ENCODE results near the gene PRPF18.

The PRPF18 gene

GRCh38 chr10:13644866-13645265 lies 58.1 kb downstream of the PRPF18 start:
- no peak for DNase-seq

- DNase-seq: no peak
Observed at GRCh38 chr10:13648425-13648824, 61.7 kb downstream of the PRPF18 start.

- no peak for DNase-seq
Observed at GRCh38 chr10:13649844-13650520, 63.2 kb downstream of the PRPF18 start.

GRCh38 chr10:13650961-13651360 lies 64.2 kb downstream of the PRPF18 start:
- no peak for DNase-seq

- DNase-seq: no peak
Observed at GRCh38 chr10:13651969-13652720, 65.4 kb downstream of the PRPF18 start.

GRCh38 chr10:13652860-13653259 lies 66.1 kb downstream of the PRPF18 start:
- no peak for DNase-seq

DNA sequence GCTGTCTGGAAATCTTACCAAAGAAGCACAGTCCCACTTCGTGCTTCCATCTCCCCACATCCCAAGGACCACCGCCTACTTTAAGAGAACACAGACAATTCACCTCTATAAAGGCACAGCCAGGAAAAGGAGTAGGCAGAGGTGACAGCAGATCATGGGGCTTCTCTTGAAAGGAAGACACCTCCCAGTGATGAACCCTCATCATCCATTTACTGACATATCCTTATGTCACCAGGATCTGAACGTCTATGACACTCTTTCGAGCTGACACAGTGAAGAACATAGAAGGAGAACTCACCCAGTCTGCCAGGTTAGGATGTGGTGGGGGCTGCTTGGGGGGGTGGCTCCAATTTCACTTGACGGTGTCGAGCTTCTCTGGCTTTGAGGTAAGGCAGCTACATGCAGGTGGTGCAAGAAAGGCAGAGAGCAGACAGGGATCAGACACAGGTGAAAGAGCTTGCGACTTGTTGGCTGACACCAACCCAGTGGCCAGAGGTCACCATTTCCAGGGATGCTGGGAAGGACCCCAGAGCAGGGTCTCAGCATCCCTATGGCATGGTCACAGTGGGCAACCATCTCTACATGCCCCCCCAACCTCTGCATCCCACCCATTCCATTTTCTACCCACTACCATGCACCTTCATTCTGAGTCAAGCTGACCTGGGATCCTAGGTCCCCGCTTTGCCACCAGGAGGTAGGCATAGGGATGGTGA lies 67.5 kb downstream of the PRPF18 start:
- no peak for DNase-seq

DNA sequence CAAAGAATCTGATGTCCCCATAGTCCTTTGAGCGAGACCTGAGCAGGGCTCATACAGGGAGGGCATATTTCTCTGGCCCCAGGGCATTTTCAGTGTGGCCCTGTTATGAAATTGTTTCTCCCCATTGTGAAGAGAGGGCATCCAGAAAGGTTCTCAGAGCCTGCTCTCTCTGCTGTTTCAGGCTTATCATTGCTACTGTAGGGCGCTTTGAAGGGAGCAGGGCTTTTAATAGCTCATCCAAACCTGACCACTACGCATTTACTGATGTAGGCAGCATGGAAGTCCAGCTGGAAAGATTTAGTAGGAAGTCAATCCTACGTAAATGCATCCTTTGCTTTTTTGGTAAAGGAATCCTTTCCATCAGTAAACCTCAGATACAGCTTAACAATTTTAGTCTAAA lies 68.1 kb downstream of the PRPF18 start:
- DNase-seq: no peak

DNA sequence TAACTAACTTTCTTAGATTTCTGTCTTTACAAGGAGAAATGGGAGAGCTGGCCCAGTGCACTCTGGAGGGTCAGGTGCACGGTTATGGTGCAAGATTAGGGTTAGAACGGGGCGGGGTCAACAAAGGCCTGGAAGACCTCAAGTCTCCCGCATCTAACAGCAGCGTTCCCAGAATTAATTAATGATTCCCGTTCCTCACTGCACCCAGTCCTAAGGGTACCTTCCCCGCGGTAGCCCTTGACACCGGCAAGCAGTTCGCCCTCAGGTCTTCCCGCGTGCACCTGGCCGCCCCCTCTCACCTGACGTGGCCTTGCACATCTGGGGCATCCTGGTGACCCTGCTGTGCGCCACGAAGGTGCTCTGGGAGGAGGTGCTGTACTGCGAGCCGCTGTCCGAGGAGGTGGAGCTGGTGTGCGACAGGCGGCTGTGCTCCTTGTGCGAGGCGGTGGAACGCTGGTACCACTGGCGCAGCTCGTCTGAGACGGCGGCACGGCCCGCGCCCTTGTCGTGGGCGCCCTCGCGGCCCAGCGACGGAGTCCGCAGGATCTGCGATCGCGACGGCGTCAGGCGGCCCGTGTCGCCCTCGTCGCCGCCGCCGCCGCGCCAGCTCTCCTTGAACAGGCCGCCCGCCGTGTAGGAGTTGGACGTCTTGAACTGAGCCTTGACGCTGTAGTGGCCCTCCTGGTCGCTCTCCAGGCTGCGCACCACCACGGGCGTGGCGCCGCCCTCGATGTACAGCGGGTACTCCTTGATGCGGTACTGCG lies 69.8 kb downstream of the PRPF18 start:
- DNase-seq: no peak

DNA sequence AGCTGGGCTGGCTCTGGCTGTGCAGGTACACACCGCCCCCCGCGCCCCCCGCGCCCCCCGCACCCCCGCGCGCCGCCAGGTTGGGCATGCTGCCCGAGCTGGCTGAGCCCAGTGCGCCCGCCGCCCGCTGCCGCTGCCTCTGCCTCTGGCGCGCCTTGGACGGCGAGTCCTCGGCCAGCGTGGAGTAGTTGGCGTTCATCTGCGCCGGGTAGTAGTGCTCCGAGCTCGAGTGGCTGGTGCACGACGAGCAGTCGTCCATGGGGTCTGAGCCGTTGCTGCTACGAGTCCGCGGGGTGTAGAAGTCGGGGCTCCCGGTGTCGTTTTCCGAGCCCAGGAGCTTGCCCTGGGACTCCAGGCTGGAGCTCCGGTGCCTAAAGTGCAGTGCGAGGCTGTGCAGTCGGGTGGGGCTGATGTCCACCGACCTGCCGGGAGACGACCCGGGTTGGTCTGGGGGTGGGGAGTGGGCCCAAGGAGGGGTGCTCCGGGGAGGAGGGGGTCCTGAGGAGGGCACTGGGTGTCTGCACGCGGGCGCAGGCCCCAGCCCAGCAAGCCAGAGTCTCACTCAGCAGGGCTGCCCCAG lies 70.4 kb downstream of the PRPF18 start:
- DNase-seq: no peak

- DNase-seq: no peak
Observed at GRCh38 chr10:13658264-13658663, 71.5 kb downstream of the PRPF18 start.

DNA sequence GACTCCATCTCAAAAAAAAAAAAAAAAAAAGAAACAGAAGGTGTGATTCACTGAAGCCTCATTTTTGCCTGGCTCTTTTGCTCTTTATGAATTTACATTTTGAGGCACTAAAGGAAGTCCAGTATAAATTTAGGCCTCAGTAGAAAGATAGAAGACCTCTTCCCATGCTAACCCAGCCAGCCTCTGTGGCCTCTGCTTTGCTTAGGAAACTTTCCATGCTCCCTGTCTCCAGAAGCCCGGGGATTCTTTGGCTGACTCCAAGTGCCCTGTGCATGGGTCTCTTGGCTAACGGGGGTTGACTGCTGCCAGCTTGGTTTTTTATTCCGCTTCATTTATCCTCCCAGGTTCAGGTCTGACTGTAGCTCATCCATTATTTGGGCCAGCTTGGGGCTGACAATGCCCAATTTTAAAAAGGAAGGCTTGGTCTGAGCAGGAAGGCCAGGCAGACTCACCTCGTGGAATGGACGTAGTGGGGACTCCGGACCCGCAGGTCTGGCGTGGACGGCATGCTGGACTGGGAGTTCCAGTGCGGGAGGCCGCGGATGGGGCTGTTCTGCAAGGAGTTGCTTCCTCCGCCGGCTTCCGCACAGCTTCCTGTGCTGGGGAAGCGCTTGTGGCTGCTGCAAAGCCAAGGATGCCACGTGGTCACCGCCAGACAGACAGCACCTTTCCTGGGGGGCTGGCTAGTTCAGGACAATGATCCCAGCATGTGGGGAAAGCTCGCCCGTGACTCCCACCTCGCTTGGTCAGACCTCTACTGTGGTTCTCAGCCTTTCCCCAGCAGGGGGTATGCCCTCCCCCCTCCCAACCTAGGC lies 72.3 kb downstream of the PRPF18 start:
- no peak for DNase-seq

- peak; percentile 62 for DNase-seq
Observed at GRCh38 chr10:13659887-13660550, 73.3 kb downstream of the PRPF18 start.

GRCh38 chr10:13660551-13660920 lies 73.8 kb downstream of the PRPF18 start:
- no peak for DNase-seq

DNA sequence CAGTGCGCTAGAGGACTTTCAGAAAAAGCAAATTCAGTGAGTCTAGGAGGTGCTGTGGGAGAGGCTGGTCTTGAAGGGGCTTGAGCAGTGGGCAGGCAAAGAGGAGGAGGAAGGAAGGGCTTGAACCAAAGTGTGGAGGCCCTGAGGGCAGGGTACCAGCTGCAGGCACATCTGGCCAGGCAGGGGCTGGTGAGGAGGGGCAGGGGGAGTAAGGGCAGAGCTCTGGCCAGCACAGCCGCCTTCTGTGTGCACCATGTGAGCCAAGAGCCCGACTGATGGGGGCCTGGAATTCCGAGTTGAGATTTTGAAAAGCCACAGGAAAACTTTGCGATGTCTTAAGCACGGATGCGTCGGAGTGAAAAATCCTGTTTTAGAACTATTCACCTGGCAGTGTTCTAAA lies 74.5 kb downstream of the PRPF18 start:
- DNase-seq: no peak

DNA sequence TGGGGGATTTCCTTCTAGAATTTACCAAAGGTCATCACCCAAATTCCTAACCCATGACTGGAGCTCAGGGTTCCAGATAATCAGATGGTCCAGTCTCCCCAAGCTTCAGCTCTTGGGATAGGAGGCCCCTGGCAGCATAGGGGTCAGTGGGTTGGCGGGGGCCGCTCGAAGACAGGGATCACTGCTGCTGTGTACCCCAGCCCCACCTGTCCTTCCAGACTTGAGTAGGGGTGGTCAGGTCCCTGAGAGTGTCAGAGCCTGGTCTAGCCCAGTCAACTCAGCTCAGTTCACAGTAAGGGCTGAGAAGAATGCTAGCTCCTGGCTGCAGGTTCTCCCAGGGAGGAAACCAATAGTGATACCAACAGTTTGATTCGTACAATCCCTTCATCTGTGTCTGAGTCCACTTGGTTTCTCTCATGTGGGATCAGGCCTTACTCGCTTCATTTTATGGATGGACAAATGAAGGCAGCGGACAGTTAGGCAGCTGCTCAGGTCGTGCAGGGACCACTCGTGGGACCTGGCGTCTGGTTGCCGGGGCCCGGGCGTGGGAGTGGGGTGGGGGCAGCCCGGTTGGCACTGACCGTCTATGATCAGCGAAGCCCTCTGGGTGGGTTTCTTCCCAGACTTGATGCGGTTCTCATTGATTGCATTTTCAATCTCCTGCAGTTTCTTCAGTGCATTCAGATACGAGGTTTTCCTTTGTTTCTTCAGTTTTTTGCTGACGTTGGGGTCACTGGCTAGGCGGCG lies 78.9 kb downstream of the PRPF18 start:
- DNase-seq: no peak

- DNase-seq: no peak
Observed at GRCh38 chr10:13668126-13668525, 81.4 kb downstream of the PRPF18 start.

- DNase-seq: no peak
Observed at GRCh38 chr10:13669182-13669855, 82.6 kb downstream of the PRPF18 start.

DNA sequence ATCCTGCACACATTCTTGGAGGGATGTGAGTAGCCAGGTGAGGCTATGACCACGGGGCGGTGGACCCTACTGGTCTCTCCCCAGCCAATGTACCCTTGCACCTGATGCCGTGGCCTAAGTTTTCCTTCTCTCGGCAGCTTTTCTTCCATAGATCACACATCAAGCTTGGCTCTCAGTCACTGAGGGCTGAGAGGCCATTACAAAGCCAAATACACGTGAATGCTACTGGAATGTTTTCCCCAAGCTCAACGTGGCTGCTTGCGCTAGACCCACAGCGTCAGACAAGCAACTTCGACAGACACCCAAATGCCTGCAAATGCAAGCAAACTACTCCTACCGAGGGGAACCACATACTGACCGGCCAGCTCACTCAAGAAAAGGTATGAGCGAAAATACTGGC lies 83.1 kb downstream of the PRPF18 start:
- no peak for DNase-seq

DNA sequence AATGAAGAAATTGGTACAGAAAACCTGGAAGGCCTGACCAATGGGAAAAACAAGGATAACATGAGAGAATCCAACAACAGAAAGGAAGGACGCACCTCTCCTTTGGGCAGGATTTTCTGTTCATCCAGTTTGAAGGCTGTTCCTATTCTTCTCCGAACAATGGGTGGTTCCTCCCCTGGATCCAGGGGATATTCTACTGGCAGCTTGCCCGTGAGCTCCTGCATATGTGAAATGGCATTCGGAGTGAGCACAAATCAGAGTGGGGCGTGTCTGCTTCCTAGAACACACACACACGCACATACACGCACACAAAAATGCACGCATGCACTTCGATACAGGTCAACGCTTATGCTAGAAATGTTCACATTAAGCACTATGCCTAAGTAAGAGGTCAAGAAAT lies 83.5 kb downstream of the PRPF18 start:
- no peak for DNase-seq
